Osteoblast (primary cell): ENCODE results near the gene TIGAR. TPM values are rescaled to one million over a fixed set of nuclear protein-coding genes. Genes with fewer than 3 reads are reported as not detected.

Experiments used
- DNase-seq: peaks from one replicate; pipeline ENCODE4 v3.0.0; 2011; ENCODE audit warnings: low spot score, mixed read lengths; ENCODE audit not compliant: insufficient read length; ENCODE audit errors: missing footprints
- H2AFZ ChIP-seq: 2 replicates; pipeline ENCODE4 v1.6.0; 2011; ENCODE audit warnings: mild to moderate bottlenecking, low read length
- H3K27ac ChIP-seq: 2 replicates; pipeline ENCODE4 v1.5.1; 2011; ENCODE audit warnings: mild to moderate bottlenecking, low read depth, low read length, moderate library complexity
- H3K27me3 ChIP-seq: 2 replicates; pipeline ENCODE4 v1.6.0; 2012; ENCODE audit warnings: mild to moderate bottlenecking, control low read depth, inconsistent platforms, low read length, moderate library complexity; ENCODE audit not compliant: insufficient read depth
- H3K36me3 ChIP-seq: 2 replicates; pipeline ENCODE4 v1.5.1; 2011; ENCODE audit warnings: mild to moderate bottlenecking, low read length, control low read depth, moderate library complexity; ENCODE audit not compliant: insufficient read depth
- H3K4me1 ChIP-seq: 2 replicates; pipeline ENCODE4 v1.5.1; 2011; ENCODE audit warnings: mild to moderate bottlenecking, low read length, control low read depth, moderate library complexity; ENCODE audit not compliant: insufficient read depth
- H3K4me2 ChIP-seq: 2 replicates; pipeline ENCODE4 v1.6.0; 2011; ENCODE audit warnings: mild to moderate bottlenecking, low read length; ENCODE audit not compliant: insufficient read depth
- H3K4me3 ChIP-seq: fragments of 200-600 bp; sonication (generic); 3 replicates; pipeline ENCODE4 v1.5.1; 2012; ENCODE audit warnings: mild to moderate bottlenecking, low read length, inconsistent platforms; ENCODE audit not compliant: insufficient read depth
- H3K79me2 ChIP-seq: 2 replicates; pipeline ENCODE4 v1.6.0; 2012; ENCODE audit warnings: mild to moderate bottlenecking, low read length, control low read depth, inconsistent platforms; ENCODE audit not compliant: insufficient read depth
- H3K9me3 ChIP-seq: 2 replicates; pipeline ENCODE4 v1.5.1; 2011; ENCODE audit warnings: low read depth, low read length, control low read depth
- H4K20me1 ChIP-seq: 2 replicates; pipeline ENCODE4 v1.6.0; 2012; ENCODE audit warnings: mild to moderate bottlenecking, low read length, control low read depth; ENCODE audit not compliant: insufficient read depth
- CTCF ChIP-seq: IDR thresholded peaks from 2 replicates; pipeline ENCODE4 v1.5.1; 2011; ENCODE audit warnings: mild to moderate bottlenecking, low read depth, low read length, moderate library complexity; ENCODE audit errors: extremely low read depth
- total RNA-seq: library from RNA; depleted of rRNA; stranded (reverse); fragments of >200 nt; gene quantifications from 2 replicates; pipeline ENCODE4 v1.2.3, GENCODE V29; 2012

Gene TIGAR
- total RNA-seq, 1 donor, result 11.6 TPM

GRCh38 chr12:4273273-4273651, 47.8 kb upstream of the TIGAR start:
- H3K4me3 ChIP-seq, result no peak overlapping the region
- no peak overlapping the region for H3K4me2 ChIP-seq
- no peak overlapping the region for H2AFZ ChIP-seq
- H3K9me3 ChIP-seq, result no peaks in the 10 kb centered on the region
- no peaks in the 10 kb centered on the region for H3K4me1 ChIP-seq
- no peaks in the 10 kb centered on the region for H4K20me1 ChIP-seq
- no peaks in the 10 kb centered on the region for H3K36me3 ChIP-seq
- no peak for TF ChIP-seq CTCF
- H3K27ac ChIP-seq, result no peak overlapping the region
- no peaks in the 10 kb centered on the region for H3K79me2 ChIP-seq
- DNase-seq, result no peak
- H3K27me3 ChIP-seq, result peaks cover 93% of the 10 kb centered on the region

- H3K27me3 ChIP-seq, result peaks cover 87% of the 10 kb centered on the region
- no peaks in the 10 kb centered on the region for H3K4me1 ChIP-seq
- H3K9me3 ChIP-seq, result no peaks in the 10 kb centered on the region
- peak within 1 kb of the TSS; percentile 64 for H3K4me3 ChIP-seq
- no peaks in the 10 kb centered on the region for H3K79me2 ChIP-seq
- no peaks in the 10 kb centered on the region for H3K36me3 ChIP-seq
- peak within 1 kb of the TSS; percentile 72 for H2AFZ ChIP-seq
- peak within 1 kb of the TSS; percentile 58 for H3K4me2 ChIP-seq
- no peak within 1 kb of the TSS for H3K27ac ChIP-seq
- DNase-seq, result peak; percentile 96
- H4K20me1 ChIP-seq, result no peaks in the 10 kb centered on the region
- TF ChIP-seq CTCF, result no peak
Observed at GRCh38 chr12:4273652-4274395, 47.2 kb upstream of the TIGAR start, which contains the start of gene CCND2. TSS of gene CCND2 (plus strand) at chr12:4273762. CDS start at chr12:4274041, 279 bp downstream.

GRCh38 chr12:4274396-4275015, 46.5 kb upstream of the TIGAR start:
- Histone ChIP-seq H3K27me3 (peaks cover 82% of the 10 kb centered on the region), H3K36me3 (no peaks in the 10 kb centered on the region), H3K27ac (no peak overlapping the region), H3K79me2 (no peaks in the 10 kb centered on the region), H4K20me1 (no peaks in the 10 kb centered on the region), H3K9me3 (no peaks in the 10 kb centered on the region), H3K4me3 (peak overlapping the region; percentile 64), H3K4me2 (peak overlapping the region; percentile 58), H2AFZ (peak overlapping the region; percentile 72), H3K4me1 (no peaks in the 10 kb centered on the region)
- DNase-seq, result no peak
- TF ChIP-seq CTCF, result no peak

GRCh38 chr12:4275016-4275869, 45.8 kb upstream of the TIGAR start:
- no peaks in the 10 kb centered on the region for H4K20me1 ChIP-seq
- no peak for TF ChIP-seq CTCF
- no peaks in the 10 kb centered on the region for H3K4me1 ChIP-seq
- H3K36me3 ChIP-seq, result no peaks in the 10 kb centered on the region
- H2AFZ ChIP-seq, result peak overlapping the region; percentile 29
- H3K27me3 ChIP-seq, result peaks cover 74% of the 10 kb centered on the region
- H3K4me2 ChIP-seq, result peak overlapping the region; percentile 58
- peak overlapping the region; percentile 64 for H3K4me3 ChIP-seq
- H3K27ac ChIP-seq, result no peak overlapping the region
- H3K9me3 ChIP-seq, result no peaks in the 10 kb centered on the region
- H3K79me2 ChIP-seq, result no peaks in the 10 kb centered on the region
- DNase-seq, result peak; percentile 87
